Endothelial cell of umbilical vein (primary cell): ENCODE data around the gene MBD5. TPM values are rescaled to one million over a fixed set of nuclear protein-coding genes. Genes with fewer than 3 reads are reported as not detected.

Source experiments
- BruUV-seq: library from RNA; stranded (reverse); fragments of 400-500 nt; replicated peaks from 2 replicates; lab custom pipeline; 2021; lab: Mats Ljungman, UMichigan
- CTCF ChIA-PET: fragments of 300-600, 350-600 bp; sonication (Branson Sonifier 250); formaldehyde crosslinking; loops from one replicate; lab custom pipeline; 2021; ENCODE audit warnings: antibody characterized with exemption, inconsistent platforms; lab: Charles Lee
- POLR2A ChIA-PET: fragments of 300-600, 350-600 bp; sonication (Branson Sonifier 250); formaldehyde crosslinking; loops from one replicate; lab custom pipeline; 2021; ENCODE audit warnings: antibody characterized with exemption, inconsistent platforms; lab: Charles Lee
- DNase-seq: peaks from one replicate; pipeline ENCODE4 v3.0.0-alpha.2; 2011; ENCODE audit warnings: low read depth, low spot score
- FAIRE-seq: peaks from 2 replicates; lab custom pipeline; 2011; peaks lifted over from hg19 to GRCh38; lab: Jason Lieb, UNC
- H2AFZ ChIP-seq: 2 replicates; pipeline ENCODE4 v1.6.0; 2012; ENCODE audit warnings: low read depth, low read length, control low read depth, inconsistent platforms
- H3K27ac ChIP-seq: 2 replicates; pipeline ENCODE4 v1.5.1; 2011; ENCODE audit warnings: low read depth, mild to moderate bottlenecking, control low read depth, low read length, moderate library complexity; ENCODE audit not compliant: insufficient read depth
- H3K27me3 ChIP-seq, 2 experiments: 2 replicates each; pipeline versions ENCODE4 v1.6.0 to v1.6.1; 2011; ENCODE audit warnings: low read length in 2 of 2, mixed read lengths in 1 of 2; ENCODE audit not compliant: control insufficient read depth in 2 of 2, insufficient read depth in 2 of 2
- H3K36me3 ChIP-seq, 2 experiments: 2 replicates in 1 of 2; 3 replicates in 1 of 2; pipeline ENCODE4 v1.5.1; 2011; ENCODE audit warnings: low read length in 2 of 2, mild to moderate bottlenecking in 1 of 2, moderate library complexity in 1 of 2; ENCODE audit not compliant: control insufficient read depth in 2 of 2, insufficient read depth in 2 of 2; ENCODE audit errors: extremely low read depth in 1 of 2
- H3K4me1 ChIP-seq: 3 replicates; pipeline ENCODE4 v1.5.1; 2011; ENCODE audit warnings: mild to moderate bottlenecking, low read length; ENCODE audit not compliant: control insufficient read depth, insufficient read depth; ENCODE audit errors: extremely low read depth
- H3K4me2 ChIP-seq: 2 replicates; pipeline ENCODE4 v1.6.1; 2011; ENCODE audit warnings: low read length, control low read depth, mixed read lengths; ENCODE audit not compliant: insufficient read depth
- H3K4me3 ChIP-seq, 3 experiments: fragments of 200-600 bp in 1 of 3; sonication (generic), shearing (Covaris generic) in 1 of 3; replicated peaks in 1 of 3; 2 replicates each; pipeline ENCODE4 v1.5.1; 2011 to 2016; ENCODE audit warnings: control low read depth in 3 of 3, low read length in 3 of 3, mild to moderate bottlenecking in 2 of 3, inconsistent platforms in 1 of 3, low read depth in 1 of 3, moderate library complexity in 1 of 3; ENCODE audit not compliant: insufficient read depth in 1 of 3
- H3K79me2 ChIP-seq: 2 replicates; pipeline ENCODE4 v1.6.0; 2012; ENCODE audit warnings: low read length, inconsistent platforms; ENCODE audit not compliant: control insufficient read depth, insufficient read depth
- H3K9ac ChIP-seq: replicated peaks from 2 replicates; pipeline ENCODE3; 2011; ENCODE audit warnings: low read length, control low read depth; ENCODE audit not compliant: insufficient read depth; ENCODE audit errors: extremely low read depth
- H3K9me1 ChIP-seq: replicated peaks from 3 replicates; pipeline ENCODE4 v1.6.0; 2011; ENCODE audit warnings: mild to moderate bottlenecking, low read length; ENCODE audit not compliant: control insufficient read depth, insufficient read depth; ENCODE audit errors: extremely low read depth
- H3K9me3 ChIP-seq: replicated peaks from 2 replicates; pipeline ENCODE4 v1.5.1; 2012; ENCODE audit warnings: low read length, inconsistent platforms; ENCODE audit not compliant: control insufficient read depth, insufficient read depth
- H4K20me1 ChIP-seq: replicated peaks from 2 replicates; pipeline ENCODE3; 2011; ENCODE audit warnings: mild to moderate bottlenecking, low read length; ENCODE audit not compliant: control insufficient read depth, insufficient read depth; ENCODE audit errors: extremely low read depth
- EZH2 ChIP-seq: IDR thresholded peaks from 2 replicates; pipeline ENCODE4 v1.6.1; 2012; ENCODE audit warnings: borderline replicate concordance, low read depth, mild to moderate bottlenecking, moderate library complexity, low read length, inconsistent platforms; ENCODE audit not compliant: severe bottlenecking
- FOS ChIP-seq: IDR thresholded peaks from 2 replicates; pipeline ENCODE4 v1.6.1; 2011; ENCODE audit warnings: mild to moderate bottlenecking, low read length, moderate library complexity, borderline replicate concordance; ENCODE audit not compliant: insufficient read depth
- GATA2 ChIP-seq: IDR thresholded peaks from 2 replicates; pipeline ENCODE4 v1.7.0; 2011; ENCODE audit warnings: low read depth, mild to moderate bottlenecking, moderate library complexity, mixed read lengths, low read length; ENCODE audit not compliant: insufficient read length, insufficient read depth
- JUN ChIP-seq: IDR thresholded peaks from 2 replicates; pipeline ENCODE4 v1.6.1; 2011; ENCODE audit warnings: borderline replicate concordance, low read depth; ENCODE audit not compliant: insufficient read length, insufficient read depth
- MYC ChIP-seq: IDR thresholded peaks from one replicate; pipeline ENCODE4 v1.6.1; 2011; ENCODE audit warnings: mild to moderate bottlenecking, low read depth, low read length
- POLR2A ChIP-seq: IDR thresholded peaks from 2 replicates; pipeline ENCODE4 v1.6.1; 2012; ENCODE audit warnings: low read depth, mild to moderate bottlenecking, control low read depth, low read length
- POLR2AphosphoS5 ChIP-seq: IDR thresholded peaks from 2 replicates; pipeline ENCODE4 v1.6.1; 2012; ENCODE audit warnings: low read depth, mild to moderate bottlenecking, control low read depth, low read length, moderate library complexity; ENCODE audit not compliant: insufficient read depth
- dilution Hi-C: fragments of 300-500 bp; cut with MboI; formaldehyde crosslinking; loops from one replicate; pipeline ENCODE4 v1.15.0; 2019; ENCODE audit warnings: low sequenced_read_pairs; ENCODE audit not compliant: extremely low pct_ligation_motif_present
- intact Hi-C: fragments of 100-400 bp; cut with micrococcal nuclease; formaldehyde crosslinking; loops from one replicate; pipeline ENCODE4 v1.10.0; 2022
- polyA plus RNA-seq, 4 experiments: library from polyadenylated mRNA; depleted of rRNA in 3 of 4; stranded (reverse) in 3 of 4; unstranded in 1 of 4; fragments of >200 nt; gene quantifications; 2 replicates each; pipeline versions ENCODE4 v1.2.1 to v1.2.3, GENCODE V29; 2011 to 2012; ENCODE audit warnings: missing spikeins in 1 of 4
- total RNA-seq: library from RNA; stranded (reverse); gene quantifications from 2 replicates; pipeline ENCODE4 v1.2.3, GENCODE V29; 2021
- TF ChIP-seq, protein P1 (sequence below): IDR thresholded peaks from 2 replicates; pipeline ENCODE4 v1.6.1; 2011; ENCODE audit not compliant: insufficient read depth, insufficient read length
- TF ChIP-seq, protein P2 (sequence below), 2 donors: IDR thresholded peaks; 1 replicate in 1 of 2; 2 replicates in 1 of 2; pipeline ENCODE4 v1.5.1; 2011; ENCODE audit warnings: low read length in 2 of 2, mild to moderate bottlenecking in 2 of 2, moderate library complexity in 2 of 2, control low read depth in 1 of 2, inconsistent platforms in 1 of 2, low read depth in 1 of 2; ENCODE audit not compliant: insufficient read depth in 1 of 2; ENCODE audit errors: extremely low read depth in 1 of 2

Gene MBD5
- total and polyA plus RNA-seq, 2 donors (not counting 3 experiments of a cell fraction or from before 2014, with no cell fraction given), result 11.3 to 37.0 TPM

DNA sequence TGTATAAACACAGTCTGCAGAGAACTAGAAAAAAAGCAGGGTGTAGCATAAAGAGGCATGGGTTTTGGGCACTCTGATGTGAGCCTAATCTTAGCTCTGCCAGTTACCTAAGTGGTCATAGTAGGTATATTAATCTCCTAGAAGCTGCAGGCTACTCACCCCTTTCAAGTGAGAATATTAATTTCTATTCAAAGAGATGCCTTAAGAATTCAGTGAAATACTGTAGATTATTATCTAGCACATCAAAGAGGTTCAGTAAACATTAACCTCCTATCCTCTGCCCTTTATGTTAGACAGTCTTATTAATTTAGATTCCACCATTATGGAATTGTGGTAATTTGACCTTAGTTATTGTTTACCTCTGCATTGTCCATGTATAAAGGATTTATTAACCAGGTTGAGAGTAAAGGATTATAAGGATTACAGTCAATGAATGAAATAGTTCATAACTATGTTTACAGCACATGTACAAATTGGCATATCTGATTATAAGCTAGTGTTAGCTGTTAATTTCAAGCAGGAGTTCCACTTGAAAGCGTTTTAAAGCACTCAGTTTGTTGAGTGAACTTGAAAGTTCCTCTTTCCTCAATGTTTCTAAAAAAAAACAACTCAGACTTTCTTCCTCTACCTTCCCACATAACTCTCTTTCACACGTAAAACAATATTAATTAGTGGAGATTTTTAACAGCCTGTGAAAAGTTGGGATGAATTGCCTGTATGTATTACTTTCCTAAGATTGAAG lies 473.1 kb downstream of the MBD5 start:
- POLR2A ChIA-PET, result no interaction called here
- no peaks in the 10 kb centered on the region for H3K9me1 ChIP-seq
- no peaks in the 10 kb centered on the region for H3K27me3 ChIP-seq
- no peak overlapping the region for H2AFZ ChIP-seq
- H3K4me3 ChIP-seq, result no peak overlapping the region
- no peak overlapping the region for H3K4me2 ChIP-seq
- FAIRE-seq (no peak), DNase-seq (no peak)
- TF ChIP-seq, protein P1, sequence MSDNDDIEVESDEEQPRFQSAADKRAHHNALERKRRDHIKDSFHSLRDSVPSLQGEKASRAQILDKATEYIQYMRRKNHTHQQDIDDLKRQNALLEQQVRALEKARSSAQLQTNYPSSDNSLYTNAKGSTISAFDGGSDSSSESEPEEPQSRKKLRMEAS, result no peak
- TF ChIP-seq POLR2A (no peak), FOS (no peak), JUN (no peak), MYC (no peak), EZH2 (no peak), POLR2AphosphoS5 (no peak), GATA2 (no peak)
- TF ChIP-seq, protein P2, sequence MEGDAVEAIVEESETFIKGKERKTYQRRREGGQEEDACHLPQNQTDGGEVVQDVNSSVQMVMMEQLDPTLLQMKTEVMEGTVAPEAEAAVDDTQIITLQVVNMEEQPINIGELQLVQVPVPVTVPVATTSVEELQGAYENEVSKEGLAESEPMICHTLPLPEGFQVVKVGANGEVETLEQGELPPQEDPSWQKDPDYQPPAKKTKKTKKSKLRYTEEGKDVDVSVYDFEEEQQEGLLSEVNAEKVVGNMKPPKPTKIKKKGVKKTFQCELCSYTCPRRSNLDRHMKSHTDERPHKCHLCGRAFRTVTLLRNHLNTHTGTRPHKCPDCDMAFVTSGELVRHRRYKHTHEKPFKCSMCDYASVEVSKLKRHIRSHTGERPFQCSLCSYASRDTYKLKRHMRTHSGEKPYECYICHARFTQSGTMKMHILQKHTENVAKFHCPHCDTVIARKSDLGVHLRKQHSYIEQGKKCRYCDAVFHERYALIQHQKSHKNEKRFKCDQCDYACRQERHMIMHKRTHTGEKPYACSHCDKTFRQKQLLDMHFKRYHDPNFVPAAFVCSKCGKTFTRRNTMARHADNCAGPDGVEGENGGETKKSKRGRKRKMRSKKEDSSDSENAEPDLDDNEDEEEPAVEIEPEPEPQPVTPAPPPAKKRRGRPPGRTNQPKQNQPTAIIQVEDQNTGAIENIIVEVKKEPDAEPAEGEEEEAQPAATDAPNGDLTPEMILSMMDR (IDR thresholded peaks at IDR 0.05; ENCODE audit: extremely low read depth in 1 of 2, insufficient read depth in 1 of 2, low read depth in 1 of 2, low read length in 2 of 2), result no peak
- H3K36me3 ChIP-seq, result no peaks in the 10 kb centered on the region
- BruUV-seq, result no TSS peak
- CTCF ChIA-PET, result interaction anchor here (1.4 to 1.6 kb wide), 3 partner anchors 10 to 18 kb away, joined by 3 to 6 read pairs (median 5); no protein-coding TSS in a partner anchor
- H3K9me3 ChIP-seq, result no peaks in the 10 kb centered on the region
- H3K27ac ChIP-seq, result no peak overlapping the region
- dilution Hi-C loops (no loop called here), intact Hi-C loops (no loop called here)
- no peak overlapping the region for H3K9ac ChIP-seq
- H4K20me1 ChIP-seq, result no peaks in the 10 kb centered on the region
- H3K79me2 ChIP-seq, result no peaks in the 10 kb centered on the region
- H3K4me1 ChIP-seq, result no peaks in the 10 kb centered on the region
